Left lung (tissue), 10 donors: Measurements from ENCODE around the gene CCDC40. TPM values are rescaled to one million over a fixed set of nuclear protein-coding genes. Genes with fewer than 3 reads are reported as not detected.

Experiments used
- ATAC-seq: fragments of 200-7000 bp; cut with Tn5 transposase; one replicate; pipeline ENCODE4 v1.9.1; 2020; ENCODE audit warnings: moderate library complexity
- DNase-seq, 4 donors: peaks; one replicate each; pipeline ENCODE4 v3.0.0-alpha.2; 2013 to 2020
- H3K27ac ChIP-seq, 2 donors: fragments of 200-600 bp; sonication (generic) in 1 of 2; one replicate each; pipeline versions ENCODE4 v1.5.0 to v1.8.0; 2020 to 2021
- H3K27me3 ChIP-seq, 2 donors: fragments of 200-600 bp; sonication (generic) in 1 of 2; one replicate each; pipeline versions ENCODE4 v1.5.0 to v1.8.0; 2020 to 2021
- H3K36me3 ChIP-seq, 2 donors: fragments of 200-600 bp; sonication (generic) in 1 of 2; one replicate each; pipeline versions ENCODE4 v1.5.0 to v1.8.0; 2020 to 2021
- H3K4me1 ChIP-seq, 2 donors: fragments of 200-600 bp; one replicate each; pipeline ENCODE4 v1.8.0; 2021
- H3K4me3 ChIP-seq, 2 donors: fragments of 200-600 bp; sonication (generic) in 1 of 2; one replicate each; pipeline versions ENCODE4 v1.5.0 to v1.8.0; 2020 to 2021; ENCODE audit warnings: mild to moderate bottlenecking in 1 of 2
- H3K9me3 ChIP-seq, 2 donors: fragments of 200-600 bp; sonication (generic) in 1 of 2; one replicate each; pipeline versions ENCODE4 v1.5.0 to v1.8.0; 2020 to 2021
- CTCF ChIP-seq, 2 donors: fragments of 200-600 bp; sonication (generic) in 1 of 2; IDR thresholded peaks; one replicate each; pipeline versions ENCODE4 v1.5.0 to v1.8.0; 2021; ENCODE audit warnings: antibody characterized with exemption in 2 of 2
- intact Hi-C, 2 donors: fragments of 100-400 bp; cut with DNase I; formaldehyde crosslinking; loops; one replicate each; pipeline versions ENCODE4 v1.11.2 to v1.14.2; 2022
- polyA plus RNA-seq, 6 donors: library from polyadenylated mRNA; unstranded; fragments of 120-200 nt; gene quantifications; one replicate each; pipeline ENCODE4 v1.2.1, GENCODE V29; 2013; ENCODE audit not compliant: insufficient read length in 6 of 6
- total RNA-seq, 2 donors: library from RNA; stranded (reverse); fragmentation: NEBNext Ultra II Directional; extraction: Animal tissue kit (Norgen Biotek cat#: 25700); gene quantifications; one replicate each; pipeline ENCODE4 v1.2.1, GENCODE V29; 2021
- donor health status: DM: no; HTN: yes; CAD: no.
- donor health status: DM: no; HTN: no; CAD: no.

CCDC40 gene
- total and polyA plus RNA-seq, 8 donors: 8.0 to 15.2 (median 11.5) TPM

GRCh38 chr17:80095844-80096475, 59.5 kb downstream of the CCDC40 start:
- H3K4me1 ChIP-seq: peaks cover 0 to 39% of the 10 kb centered on the region in 2 donors
- H3K36me3 ChIP-seq: no peaks in the 10 kb centered on the region
- intact Hi-C loops: no loop called here
- no peak for TF ChIP-seq CTCF (IDR thresholded peaks at IDR 0.05)
- no peaks in the 10 kb centered on the region for H3K9me3 ChIP-seq
- H3K27ac ChIP-seq: no peak overlapping the region
- H3K27me3 ChIP-seq: no peaks in the 10 kb centered on the region
- ATAC-seq: no peak
- peak in 1 of 4 donors; percentile 78 for DNase-seq
- no peak overlapping the region for H3K4me3 ChIP-seq

- Histone ChIP-seq H3K27me3 (no peaks in the 10 kb centered on the region), H3K27ac (no peak overlapping the region), H3K9me3 (no peaks in the 10 kb centered on the region), H3K4me3 (no peak overlapping the region), H3K4me1 (peaks cover 0 to 40% of the 10 kb centered on the region in 2 donors), H3K36me3 (no peaks in the 10 kb centered on the region)
- no peak for TF ChIP-seq CTCF (IDR thresholded peaks at IDR 0.05)
- DNase-seq: peak in 1 of 4 donors; percentile 65
- intact Hi-C loops: no loop called here
- no peak for ATAC-seq
Measured at GRCh38 chr17:80096561-80097021, 60.1 kb downstream of the CCDC40 start.

GRCh38 chr17:80097127-80097621, 60.7 kb downstream of the CCDC40 start:
- DNase-seq (peak in 1 of 4 donors; percentile 53), ATAC-seq (no peak)
- Histone ChIP-seq H3K4me3 (no peak overlapping the region), H3K4me1 (peaks cover 4 to 38% of the 10 kb centered on the region in 2 donors), H3K27me3 (no peaks in the 10 kb centered on the region), H3K27ac (no peak overlapping the region), H3K36me3 (no peaks in the 10 kb centered on the region), H3K9me3 (no peaks in the 10 kb centered on the region)
- intact Hi-C loops: no loop called here
- TF ChIP-seq CTCF (IDR thresholded peaks at IDR 0.05): no peak

GRCh38 chr17:80097844-80098691, 61.6 kb downstream of the CCDC40 start:
- Histone ChIP-seq H3K4me3 (no peak overlapping the region), H3K4me1 (peaks cover 7 to 44% of the 10 kb centered on the region in 2 donors), H3K27ac (no peak overlapping the region), H3K36me3 (no peaks in the 10 kb centered on the region), H3K27me3 (no peaks in the 10 kb centered on the region), H3K9me3 (no peaks in the 10 kb centered on the region)
- DNase-seq (peak in 1 of 4 donors; percentile 70), ATAC-seq (no peak)
- no peak for TF ChIP-seq CTCF (IDR thresholded peaks at IDR 0.05)
- intact Hi-C loops: no loop called here
